GM19395 (cell line): ENCODE results near the gene CFDP1.
"Not testable (repeated sequence)": the region's sequence is repeated elsewhere in the genome, so short reads cannot be mapped to it uniquely, and the experiment has no call there.

Experiments used
- ATAC-seq: cut with Tn5 transposase; IDR thresholded peaks from one replicate; pipeline ENCODE4 v1.9.1; 2021; ENCODE audit warnings: mild to moderate bottlenecking, moderate library complexity; ENCODE audit not compliant: unreplicated experiment

The CFDP1 gene

DNA sequence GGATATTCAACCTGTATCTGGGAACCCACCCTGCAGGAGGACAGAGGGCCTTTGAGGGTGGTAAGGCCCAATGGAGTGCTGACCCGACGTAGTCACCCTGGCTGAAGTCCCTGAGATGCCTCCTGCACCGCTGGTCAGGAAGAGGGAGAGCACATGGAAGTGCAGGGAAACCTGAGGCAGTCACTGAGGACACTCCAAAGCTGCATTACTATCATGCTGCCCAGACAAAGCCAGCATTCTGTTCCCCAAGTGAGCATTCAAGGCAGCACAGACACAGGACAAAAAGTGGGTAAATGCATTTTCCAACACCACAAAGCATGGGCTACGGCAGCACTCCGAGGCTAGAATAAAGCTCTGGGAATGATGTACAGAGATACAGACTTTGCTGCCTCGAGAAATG is 135.0 kb downstream of the CFDP1 start:
- ATAC-seq, result no peak

DNA sequence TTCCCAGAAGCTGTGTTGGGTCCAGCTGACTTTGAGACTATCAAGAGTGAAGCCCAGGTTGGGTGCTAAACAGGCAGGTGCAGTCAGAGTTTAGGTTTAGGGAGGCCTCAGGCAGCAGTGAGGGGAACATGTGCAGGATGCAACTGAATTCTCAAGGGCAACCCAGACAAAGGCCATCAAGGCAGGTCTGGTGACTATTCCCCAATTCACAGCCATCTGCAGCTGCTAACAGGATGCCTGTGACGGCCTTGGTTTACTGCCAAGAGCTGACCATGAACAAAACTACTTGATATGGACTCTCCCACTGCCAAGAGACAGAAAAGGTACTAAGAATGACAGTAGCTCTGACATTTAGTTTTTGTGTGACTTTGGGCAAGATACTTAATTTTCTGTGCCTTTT is 136.7 kb downstream of the CFDP1 start:
- no peak for ATAC-seq

DNA sequence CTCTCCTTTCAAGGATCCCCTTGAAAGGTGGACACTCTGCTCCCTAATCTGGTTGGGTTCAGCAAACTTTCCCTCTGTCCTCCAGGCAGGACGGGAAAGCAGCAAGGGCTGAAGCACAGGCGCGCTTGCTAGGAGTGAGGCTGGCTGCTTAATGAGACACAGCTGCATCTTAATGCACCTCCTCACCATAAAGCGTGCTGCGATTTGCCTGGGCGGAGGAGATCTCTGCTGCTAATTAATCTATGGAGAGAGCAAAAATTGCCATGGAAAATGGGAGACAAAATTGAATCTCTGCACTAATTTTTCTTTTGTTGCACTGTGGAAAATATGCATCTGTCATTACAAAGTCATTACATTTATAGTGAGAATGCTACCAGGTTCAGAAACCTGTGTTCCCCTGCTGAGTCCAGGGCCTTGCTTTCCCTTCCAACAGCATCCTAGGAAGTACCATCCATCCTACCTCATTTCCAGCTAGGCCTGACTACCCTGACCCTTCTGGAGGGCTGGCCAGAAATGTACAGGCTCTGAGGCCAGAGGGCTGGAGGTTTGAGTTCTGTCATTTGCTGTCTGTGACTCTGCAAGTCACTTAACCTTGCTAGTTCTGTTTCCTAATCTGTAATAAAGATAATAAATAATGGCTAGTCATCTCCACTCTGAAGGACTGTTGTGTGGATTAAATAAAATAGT is 138.4 kb downstream of the CFDP1 start:
- ATAC-seq, result no peak

DNA sequence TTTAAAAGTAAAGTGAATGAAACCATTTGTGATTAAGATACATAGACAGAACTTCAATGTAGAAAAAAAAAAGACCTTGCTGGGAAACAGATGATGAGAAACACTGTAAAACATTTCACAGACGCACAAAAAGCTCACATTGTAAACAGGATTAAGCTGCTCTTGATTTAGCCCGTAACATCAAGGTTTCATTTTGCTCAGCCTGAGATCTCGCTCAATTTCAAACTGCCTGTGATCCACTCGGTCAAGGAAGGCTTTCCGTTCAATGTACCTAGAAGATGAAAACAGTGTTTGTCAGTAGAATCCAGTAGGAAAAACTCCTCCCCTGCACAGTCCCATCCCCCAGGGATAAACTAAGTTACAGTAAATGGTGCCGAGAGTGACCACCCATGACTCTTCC is 139.5 kb downstream of the CFDP1 start:
- no peak for ATAC-seq

DNA sequence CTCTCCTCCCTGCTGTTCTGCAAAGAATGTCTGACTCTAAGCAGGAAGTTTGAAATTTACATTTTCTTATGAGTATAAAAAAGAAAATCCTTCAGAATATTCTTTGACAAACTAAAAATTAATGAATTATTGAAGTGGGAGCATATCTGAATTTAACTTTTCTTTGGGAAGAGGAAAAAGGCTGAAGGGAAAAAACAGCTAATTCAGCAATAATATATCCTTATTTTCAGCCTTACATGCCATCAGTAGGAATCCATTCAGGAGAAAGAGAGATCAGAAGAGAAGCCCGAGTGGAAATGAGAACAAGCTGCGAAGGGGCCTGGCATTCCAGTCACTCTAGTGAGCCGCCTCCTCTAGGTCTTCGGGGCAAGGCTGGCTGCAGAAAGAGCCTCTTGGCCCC is 140.1 kb downstream of the CFDP1 start:
- no peak for ATAC-seq

DNA sequence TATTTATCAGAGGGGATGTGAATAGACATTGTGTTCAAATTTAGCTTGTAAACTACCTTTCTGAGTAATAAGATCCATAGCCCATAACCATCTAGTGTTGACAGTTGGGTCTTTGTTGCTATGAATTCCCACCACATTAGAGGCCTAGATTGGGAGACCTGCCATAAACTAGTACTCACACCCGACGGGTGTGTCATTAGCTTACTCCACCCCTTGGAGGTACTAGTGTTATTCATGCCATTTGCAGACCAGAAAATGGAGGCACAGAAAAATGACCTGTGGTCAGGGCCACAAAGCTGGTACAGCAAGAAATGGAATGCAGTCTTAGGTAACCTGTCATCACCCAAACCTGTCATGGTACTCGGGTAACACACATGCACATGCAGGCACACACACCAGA is 140.6 kb downstream of the CFDP1 start:
- no peak for ATAC-seq

DNA sequence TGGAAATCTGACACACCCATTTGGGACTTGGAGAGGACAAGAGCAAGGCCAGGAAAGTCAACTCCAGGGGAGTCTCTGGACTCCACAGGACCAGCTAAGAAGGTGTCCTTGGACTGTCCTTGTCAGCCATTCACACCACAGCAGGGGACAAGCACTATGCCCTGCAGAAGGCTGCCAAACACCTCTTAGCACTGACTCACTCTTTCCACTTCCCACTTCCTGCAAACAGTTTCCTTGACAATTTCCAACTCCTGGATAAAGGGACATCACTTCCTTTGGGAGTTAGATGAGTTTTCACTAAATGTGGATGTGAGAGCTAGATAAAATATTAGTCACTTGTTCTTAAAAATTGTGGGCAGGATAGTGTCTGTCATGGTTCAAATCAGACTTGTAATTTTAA is 144.1 kb downstream of the CFDP1 start:
- ATAC-seq, result no peak

DNA sequence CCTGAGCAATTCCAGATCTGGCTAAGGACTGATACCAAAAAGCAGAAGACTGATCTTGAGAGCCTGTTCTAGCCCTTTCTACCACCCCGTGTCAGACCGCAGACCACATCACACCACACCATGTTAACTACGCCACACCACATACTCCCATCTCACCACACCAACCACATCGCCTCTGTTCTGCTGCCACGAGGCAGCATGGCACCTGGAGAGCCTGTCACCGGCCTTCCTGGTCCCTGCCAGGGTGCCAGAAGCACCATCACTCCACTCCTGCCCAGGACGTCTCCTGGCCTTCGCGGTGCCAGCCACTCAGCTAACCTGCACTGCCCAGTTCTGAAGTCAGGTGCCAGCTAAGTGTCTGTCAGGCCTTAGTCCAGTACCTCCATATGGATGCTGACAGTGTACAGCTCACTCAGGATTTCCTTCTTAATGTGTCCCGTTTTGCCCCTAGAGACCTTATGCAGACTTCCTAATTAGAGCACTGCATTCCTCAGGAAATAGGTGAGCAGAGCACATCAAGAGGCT is 144.6 kb downstream of the CFDP1 start:
- ATAC-seq, result no peak

DNA sequence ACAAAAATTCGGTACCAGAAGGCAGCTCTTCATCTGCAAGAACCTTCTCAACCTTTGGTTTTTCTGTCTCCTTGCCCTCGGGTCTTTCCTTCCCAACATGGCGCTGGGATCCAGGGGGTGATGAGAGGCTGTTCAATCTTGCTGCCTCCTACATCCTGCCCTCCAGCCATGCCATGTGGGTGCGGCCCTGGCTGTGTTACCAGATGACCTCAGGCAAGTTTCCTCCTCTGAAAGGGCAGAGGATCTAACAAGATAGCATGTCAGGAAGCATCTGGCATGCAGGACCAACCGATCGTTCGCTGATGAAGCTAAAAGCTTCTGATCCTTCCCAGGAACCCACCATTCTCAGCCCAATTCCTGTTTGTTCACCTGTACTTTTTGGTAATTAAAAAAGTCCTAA is 145.1 kb downstream of the CFDP1 start:
- ATAC-seq, result no peak

DNA sequence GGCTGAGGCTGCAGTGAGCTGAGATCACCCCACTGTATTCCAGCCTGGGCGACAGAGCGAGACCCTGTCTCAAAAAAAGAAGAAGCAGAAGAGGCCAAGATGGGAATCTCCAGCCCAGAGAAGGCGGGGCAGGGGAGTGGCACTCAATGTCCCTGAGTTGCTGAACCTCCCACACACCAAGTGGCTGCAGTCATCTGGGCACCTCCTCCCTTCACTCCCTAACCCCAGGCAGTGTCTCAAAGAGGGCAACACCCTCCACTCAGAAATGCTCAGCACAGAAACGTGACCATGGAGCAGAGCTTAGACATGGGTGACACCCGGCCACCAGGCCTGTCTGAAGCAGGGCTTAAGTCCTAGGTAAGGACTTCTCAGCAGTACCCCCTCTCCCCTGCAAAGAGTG is 145.6 kb downstream of the CFDP1 start:
- ATAC-seq, result no peak

DNA sequence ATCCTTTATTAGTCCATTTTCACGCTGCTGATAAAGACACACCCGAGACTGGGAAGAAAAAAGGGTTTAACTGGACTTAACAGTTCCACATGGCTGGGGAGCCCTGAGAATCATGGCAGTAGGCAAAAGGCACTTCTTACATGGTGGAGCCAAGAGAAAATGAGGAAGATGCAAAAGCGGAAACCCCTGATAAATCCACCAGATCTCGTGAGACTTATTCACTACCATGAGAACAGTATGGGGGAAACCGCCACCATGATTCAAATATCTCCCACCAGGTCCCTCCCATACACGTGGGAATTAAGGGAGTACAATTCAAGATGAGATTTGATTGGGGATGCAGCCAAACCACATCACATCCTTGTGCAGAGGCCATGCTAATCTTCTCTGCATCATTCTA is 146.9 kb downstream of the CFDP1 start:
- no peak for ATAC-seq

DNA sequence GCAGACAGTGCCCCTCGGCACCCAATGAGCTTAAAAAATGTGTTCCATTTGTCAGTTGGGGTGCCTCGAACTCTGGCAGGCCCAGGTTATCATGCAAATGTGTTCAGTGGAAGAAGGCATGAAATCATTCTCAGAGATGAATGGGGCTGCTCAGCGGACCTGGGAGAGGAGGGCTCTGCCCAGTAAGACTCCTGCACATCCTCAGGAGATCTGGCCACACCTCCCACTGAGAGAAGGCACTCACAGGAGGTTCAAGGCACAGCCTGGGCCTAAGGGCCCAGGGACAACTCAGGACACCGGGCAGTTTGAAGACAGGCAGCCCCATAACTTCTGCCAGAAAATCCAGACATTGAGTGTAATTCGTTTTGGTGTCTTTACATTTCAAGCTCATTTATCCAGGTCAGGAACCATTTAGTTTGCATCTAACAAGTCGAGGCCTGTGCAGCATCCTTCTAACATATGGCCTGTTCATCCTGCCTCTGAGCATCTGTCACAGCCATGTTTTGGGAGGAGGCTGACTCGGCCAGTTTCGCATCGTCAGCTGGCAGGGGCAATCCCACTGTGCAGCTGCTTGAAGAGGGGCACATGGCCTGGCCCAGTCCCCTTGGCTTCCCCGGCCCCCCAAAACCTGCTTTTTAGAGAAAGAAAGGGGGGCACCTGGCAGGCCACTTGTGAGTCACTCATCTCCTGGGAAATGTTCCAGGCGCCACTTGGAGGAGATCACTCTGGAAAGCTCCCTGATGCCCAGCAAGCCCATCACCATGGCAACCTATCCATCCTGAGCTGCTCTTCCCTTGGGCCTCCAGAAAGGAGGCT is 150.6 kb downstream of the CFDP1 start:
- ATAC-seq, result no peak

DNA sequence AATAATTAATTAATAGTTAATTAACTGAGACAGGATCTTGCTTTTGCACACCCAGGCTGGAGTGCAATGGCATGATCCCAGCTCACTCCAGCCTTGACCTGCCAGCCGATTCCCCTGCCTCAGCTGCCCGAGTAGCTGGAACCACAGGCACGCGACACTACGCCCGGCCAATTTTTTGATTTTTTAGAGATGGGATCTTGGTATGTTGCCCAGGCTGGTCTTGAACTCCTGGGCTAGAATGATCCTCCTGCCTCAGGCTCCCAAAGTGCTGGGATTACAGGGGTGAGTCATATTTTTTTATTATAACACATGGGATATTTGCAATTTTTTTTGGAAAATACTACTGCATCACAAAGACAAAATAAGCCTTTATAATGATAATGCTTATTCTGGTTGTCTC is 151.5 kb downstream of the CFDP1 start:
- ATAC-seq, result no peak

DNA sequence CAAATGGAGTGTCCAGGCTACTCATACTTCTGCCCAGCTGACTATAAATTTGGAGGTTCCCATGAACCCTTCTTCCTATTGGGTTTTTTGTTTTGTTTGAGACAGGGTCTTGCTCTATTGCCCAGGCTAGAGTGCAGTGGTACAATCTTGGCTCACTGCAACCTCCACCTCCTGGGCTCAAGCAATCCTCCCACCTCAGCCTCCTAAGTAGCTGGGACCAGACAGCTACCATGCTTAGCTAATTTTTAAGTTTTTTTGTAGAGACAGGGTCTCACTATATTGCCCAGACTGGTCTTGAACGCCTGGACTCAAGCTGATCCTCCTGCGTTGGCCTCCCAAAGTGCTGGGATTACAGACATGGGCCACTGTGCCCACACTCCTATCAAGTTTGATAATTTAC is 152.3 kb downstream of the CFDP1 start:
- not testable (repeated sequence) for ATAC-seq

DNA sequence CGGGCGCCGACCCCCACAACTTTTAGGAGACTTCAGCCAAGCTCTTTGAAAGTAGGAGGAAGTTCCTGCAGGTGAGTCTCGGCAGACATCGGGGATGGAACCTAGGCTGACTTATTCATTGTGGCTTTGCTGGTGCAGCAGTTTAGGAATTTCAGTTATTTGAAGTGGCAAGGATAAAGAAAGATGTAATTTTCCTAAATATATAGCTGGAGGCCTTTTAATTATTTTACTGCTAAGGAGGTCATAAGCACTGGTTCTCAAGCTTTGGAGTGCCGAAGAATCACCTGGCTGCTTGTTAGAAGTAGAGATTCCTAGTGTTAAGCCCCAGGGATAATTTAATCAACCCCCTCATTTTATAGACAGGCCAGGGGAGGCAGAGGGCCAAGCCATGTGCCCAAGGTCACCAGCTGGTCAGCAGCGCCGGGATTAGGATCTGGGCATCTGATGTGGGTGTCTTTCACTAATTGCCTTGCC is 152.9 kb downstream of the CFDP1 start:
- ATAC-seq, result no peak

DNA sequence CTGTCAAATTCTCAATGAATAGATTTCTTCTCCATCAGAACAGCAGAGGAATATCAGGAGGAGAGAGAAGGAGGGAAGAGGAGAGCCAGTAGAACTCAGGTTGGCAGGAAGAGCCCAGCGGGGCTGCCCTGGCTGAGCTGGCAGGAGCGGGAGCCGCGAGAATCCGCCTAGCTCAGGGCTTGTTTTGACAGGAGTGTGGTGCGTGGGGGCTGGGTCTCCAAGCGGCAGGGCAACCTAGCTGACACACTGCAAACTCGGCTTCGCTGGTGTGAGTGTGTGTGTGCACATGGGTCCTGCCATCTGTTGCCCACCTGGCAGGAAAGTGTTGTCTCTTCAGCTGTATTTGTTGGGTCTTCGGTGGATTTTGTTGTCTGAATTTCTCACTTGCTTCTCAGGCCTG is 154.0 kb downstream of the CFDP1 start:
- ATAC-seq, result no peak

DNA sequence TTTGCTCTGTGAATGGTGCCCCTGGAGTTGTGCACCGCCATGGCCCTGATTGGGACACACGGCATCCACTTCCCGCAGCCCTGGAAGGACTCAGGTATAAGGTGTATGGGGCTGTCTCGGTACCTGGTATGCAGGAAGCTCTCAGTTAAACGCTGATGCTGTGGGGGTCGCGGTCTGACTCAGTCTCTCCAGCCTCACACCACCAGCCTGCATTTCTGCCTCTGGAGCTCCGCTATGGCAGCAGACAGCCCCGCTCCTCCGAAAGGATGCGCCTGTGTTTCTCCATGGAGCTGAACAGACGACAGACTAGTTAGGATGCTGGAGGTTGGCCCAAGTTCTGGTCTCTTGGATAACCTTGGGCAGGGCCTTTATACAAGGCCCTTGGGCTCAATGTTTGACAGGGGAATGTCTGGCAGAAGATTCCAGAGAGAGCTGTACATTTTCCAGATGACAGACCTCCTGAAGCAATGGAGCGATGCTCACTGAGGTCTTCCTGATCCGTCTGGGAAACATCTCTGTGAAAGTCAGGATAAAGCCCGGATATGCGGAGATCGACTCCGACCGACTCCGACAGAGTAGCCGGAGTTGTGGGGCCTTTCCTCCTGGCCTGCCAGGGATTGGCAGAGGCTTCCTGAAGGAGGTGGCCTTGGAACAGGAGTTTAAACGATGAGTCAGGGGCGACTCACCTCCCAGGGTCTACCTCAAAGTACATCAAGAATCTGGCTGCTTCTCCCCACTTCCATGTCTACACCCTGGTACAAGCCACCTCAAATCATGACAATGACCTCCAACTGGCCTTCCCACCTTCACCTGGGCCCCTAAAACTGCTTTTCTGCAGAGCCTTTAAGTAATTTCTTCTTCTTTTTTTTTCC is 160.0 kb downstream of the CFDP1 start:
- no peak for ATAC-seq

DNA sequence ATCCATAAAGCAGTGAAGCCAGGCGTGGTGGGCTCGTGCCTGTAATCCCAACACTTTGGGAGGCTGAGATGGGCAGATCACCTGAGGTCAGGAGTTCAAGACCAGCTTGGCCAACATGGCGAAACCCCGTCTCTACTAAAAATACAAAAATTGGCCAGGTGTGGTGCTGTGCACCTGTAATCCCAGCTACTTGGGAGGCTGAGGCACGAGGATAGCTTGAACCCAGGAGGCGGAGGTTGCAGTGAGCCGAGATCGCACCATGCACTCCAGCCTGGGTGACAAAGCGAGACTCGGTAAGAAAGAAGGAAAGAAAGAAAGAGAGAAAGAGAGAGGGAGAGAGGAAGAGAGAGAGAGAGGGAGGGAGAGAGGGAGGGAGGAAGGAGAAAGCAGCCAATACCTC is 160.7 kb downstream of the CFDP1 start:
- ATAC-seq, result not testable (repeated sequence)

DNA sequence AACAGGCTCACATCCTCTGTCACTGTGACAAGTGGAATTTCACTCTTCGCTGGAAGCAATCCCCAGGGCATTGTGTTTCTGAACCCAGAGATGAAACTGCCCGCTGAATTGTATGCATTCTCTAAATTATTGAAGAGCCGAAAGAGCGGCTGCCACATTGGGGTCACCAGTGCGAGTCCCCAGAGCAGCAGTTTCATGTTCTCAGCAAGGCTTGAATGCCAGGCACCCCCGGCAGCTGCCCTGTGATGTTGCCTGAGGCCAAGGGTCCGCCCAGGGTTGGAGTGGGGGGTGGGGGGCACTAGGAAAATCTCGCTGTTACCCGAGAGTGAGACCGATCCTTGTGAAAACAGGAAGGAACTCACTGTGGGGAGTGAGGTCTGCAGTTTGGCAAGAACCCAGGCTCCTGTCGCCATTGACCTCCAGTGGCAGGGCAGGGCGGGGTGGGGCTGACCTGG is 161.2 kb downstream of the CFDP1 start:
- ATAC-seq, result no peak

DNA sequence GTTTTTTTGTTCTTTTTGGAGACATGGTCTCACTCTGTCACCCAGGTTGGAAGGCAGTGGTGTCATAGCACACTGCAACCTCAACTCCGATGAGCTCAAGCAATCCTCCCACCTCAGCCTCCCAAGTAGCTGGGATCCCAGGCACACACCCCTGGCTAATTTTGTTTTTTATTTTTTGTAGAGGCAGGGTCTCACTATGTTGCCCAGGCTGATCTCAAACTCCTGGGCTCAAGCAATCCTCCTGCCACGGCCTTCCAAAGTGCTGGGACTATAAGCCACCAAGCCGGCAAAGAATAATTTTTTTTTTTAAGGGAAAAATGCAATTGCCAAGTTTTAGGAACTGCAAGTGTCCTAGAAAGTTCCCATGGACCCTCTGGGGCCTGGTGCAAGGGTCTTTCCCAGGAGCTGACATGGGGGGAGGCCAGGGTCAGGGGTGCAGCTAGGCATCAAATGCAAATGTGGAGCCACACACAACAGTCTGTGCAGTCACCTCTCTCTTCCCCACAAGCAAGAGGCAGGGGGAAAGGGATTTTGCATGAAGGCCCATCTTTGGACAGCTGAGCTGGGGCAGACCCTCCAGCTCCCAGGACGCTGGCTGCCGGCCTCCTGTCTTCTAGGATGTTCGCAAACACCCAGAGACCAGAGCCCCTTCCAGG is 161.7 kb downstream of the CFDP1 start:
- no peak for ATAC-seq

DNA sequence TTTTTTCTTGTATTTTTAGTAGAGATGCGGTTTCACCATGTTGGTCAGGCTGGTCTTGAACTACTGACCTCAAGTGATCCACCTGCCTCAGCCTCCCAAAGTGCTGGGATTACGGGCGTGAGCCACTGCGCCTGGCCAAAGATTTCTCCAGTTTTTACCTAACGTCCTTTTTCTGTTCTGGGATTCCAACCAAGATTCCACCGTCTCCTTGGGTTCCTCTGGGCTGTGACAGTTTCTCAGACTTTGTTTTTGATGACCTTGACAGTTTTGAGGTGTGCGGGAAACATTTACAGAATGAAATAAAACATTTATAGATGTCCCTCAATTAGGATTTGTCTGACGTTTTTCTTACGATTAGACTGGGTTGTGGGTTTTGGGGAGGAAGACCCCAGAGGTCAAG is 163.9 kb downstream of the CFDP1 start:
- ATAC-seq, result not testable (repeated sequence)
